Adipose tissue (tissue), 3 donors: Measurements from ENCODE around the gene DEPDC5. TPM values are rescaled to one million over a fixed set of nuclear protein-coding genes. Genes with fewer than 3 reads are reported as not detected.
"Not testable (repeated sequence)": the region's sequence is repeated elsewhere in the genome, so short reads cannot be mapped to it uniquely, and the experiment has no call there.

Experiments
- H3K27ac ChIP-seq: one replicate; pipeline ENCODE4 v1.5.1; 2013; ENCODE audit warnings: low read depth, low read length
- WGBS, 3 donors: extraction: QIAGEN DNeasy Blood & Tissue Kit; methylation state at CpG; one replicate each; pipeline ENCODE4 v1.1.7; 2013; 5-methylcytosine and 5-hydroxymethylcytosine counted together
- polyA plus RNA-seq, 3 donors: library from polyadenylated mRNA; stranded (reverse); fragments of 200-250 nt; gene quantifications; one replicate each; pipeline ENCODE4 v1.2.3, GENCODE V29; 2013
- donor health status: healthy with polysubstance abuse.
- donor health status: Bipolar disorder and iron deficiency.
- donor health status: healthy.

The DEPDC5 gene
- 10 to 100 TPM in 1 of 3 donors, 1 to 10 TPM in 2; 3.5 to 14.4 (median 4.0) TPM for polyA plus RNA-seq

- H3K27ac ChIP-seq, result peak within 1 kb of the TSS; percentile 85
- 1% methylated on average over 58 to 65 of the region's 65 CpGs for WGBS, 3 donors
Measured at GRCh38 chr22:31753634-31754501, at the start of gene DEPDC5. TSS of gene DEPDC5 (plus strand) at chr22:31754019. CDS start at chr22:31754922, 903 bp downstream.

GRCh38 chr22:31707519-31707918 lies 46.3 kb upstream of the DEPDC5 start:
- no peak overlapping the region for H3K27ac ChIP-seq
- 87 to 90% (median 87%) methylated on average over 8 of the region's 8 CpGs for WGBS, 3 donors

- WGBS, 3 donors, result 78 to 95% (median 80%) methylated on average over 12 of the region's 12 CpGs
- not testable (repeated sequence) for H3K27ac ChIP-seq
Measured at GRCh38 chr22:31711226-31711625, 42.6 kb upstream of the DEPDC5 start.

- no peak overlapping the region for H3K27ac ChIP-seq
- WGBS, 3 donors, result 40 to 76% (median 72%) methylated on average over 5 of the region's 5 CpGs
Measured at GRCh38 chr22:31715147-31715778, 38.6 kb upstream of the DEPDC5 start.

GRCh38 chr22:31719850-31720471 lies 33.9 kb upstream of the DEPDC5 start:
- whole genome bisulfite sequencing, 3 donors, result 88 to 95% (median 92%) methylated on average over 7 of the region's 7 CpGs
- no peak overlapping the region for H3K27ac ChIP-seq

GRCh38 chr22:31723723-31724122 lies 30.1 kb upstream of the DEPDC5 start:
- WGBS, 3 donors, result 91 to 92% (median 91%) methylated on average over 5 of the region's 5 CpGs
- H3K27ac ChIP-seq, result no peak overlapping the region

- H3K27ac ChIP-seq, result no peak overlapping the region
- WGBS, 3 donors, result 41 to 91% (median 79%) methylated on average over 3 of the region's 3 CpGs
Measured at GRCh38 chr22:31726692-31727091, 27.1 kb upstream of the DEPDC5 start.

- no peak overlapping the region for H3K27ac ChIP-seq
- 87 to 95% (median 88%) methylated on average over 4 of the region's 4 CpGs for WGBS, 3 donors
Measured at GRCh38 chr22:31728857-31729256, 25.0 kb upstream of the DEPDC5 start.

GRCh38 chr22:31730344-31730711 lies 23.5 kb upstream of the DEPDC5 start:
- 76 to 94% (median 94%) methylated on average over 8 of the region's 8 CpGs for WGBS, 3 donors
- H3K27ac ChIP-seq, result no peak overlapping the region

- WGBS, 3 donors, result 30 to 81% (median 75%) methylated on average over 2 of the region's 2 CpGs
- no peak overlapping the region for H3K27ac ChIP-seq
Measured at GRCh38 chr22:31732089-31732829, 21.6 kb upstream of the DEPDC5 start.

GRCh38 chr22:31733580-31734079 lies 20.2 kb upstream of the DEPDC5 start:
- H3K27ac ChIP-seq, result no peak overlapping the region
- whole genome bisulfite sequencing, 3 donors, result 89 to 90% (median 90%) methylated on average over 7 of the region's 7 CpGs

- 75 to 88% (median 77%) methylated on average over 1 of the region's 1 CpG for WGBS, 3 donors
- H3K27ac ChIP-seq, result no peak overlapping the region
Measured at GRCh38 chr22:31734512-31734911, 19.3 kb upstream of the DEPDC5 start.

GRCh38 chr22:31736458-31736857 lies 17.4 kb upstream of the DEPDC5 start:
- WGBS, 3 donors, result 89 to 100% (median 97%) methylated on average over 2 of the region's 2 CpGs
- no peak overlapping the region for H3K27ac ChIP-seq

GRCh38 chr22:31737932-31738331 lies 15.9 kb upstream of the DEPDC5 start:
- 89 to 91% (median 89%) methylated on average over 5 of the region's 5 CpGs for WGBS, 3 donors
- no peak overlapping the region for H3K27ac ChIP-seq

- 46 to 74% (median 72%) methylated on average over 2 of the region's 2 CpGs for WGBS, 3 donors
- no peak overlapping the region for H3K27ac ChIP-seq
Measured at GRCh38 chr22:31738566-31738965, 15.3 kb upstream of the DEPDC5 start.

GRCh38 chr22:31739795-31740201 lies 14.0 kb upstream of the DEPDC5 start:
- H3K27ac ChIP-seq, result no peak overlapping the region
- 20 to 53% (median 25%) methylated on average over 2 of the region's 2 CpGs for WGBS, 3 donors

GRCh38 chr22:31740314-31740713 lies 13.5 kb upstream of the DEPDC5 start:
- H3K27ac ChIP-seq, result not testable (repeated sequence)
- 65 to 86% (median 82%) methylated on average over 7 of the region's 7 CpGs for WGBS, 3 donors

GRCh38 chr22:31742115-31742514 lies 11.7 kb upstream of the DEPDC5 start:
- WGBS, 3 donors, result 68 to 81% (median 77%) methylated on average over 3 of the region's 3 CpGs
- no peak overlapping the region for H3K27ac ChIP-seq
